Measurements from ENCODE around the gene PRKCA. TPM values are rescaled to one million over a fixed set of nuclear protein-coding genes. Genes with fewer than 3 reads are reported as not detected.

PRKCA gene
- total RNA-seq, 1 experiment from 2014 or later: 29.5 TPM

- Mint-ChIP-seq H3K27me3 (ENCODE audit: low read depth) (no peaks in the 10 kb centered on the region), H3K9me3 (no peaks in the 10 kb centered on the region), H3K4me3 (no peak overlapping the region), H3K36me3 (no peaks in the 10 kb centered on the region), H3K27ac (no peak overlapping the region), H3K4me1 (peaks cover 13% of the 10 kb centered on the region)
- ATAC-seq (no peak), DNase-seq (ENCODE audit: low spot score) (no peak)
- TF ChIP-seq SOX15 (CRISPR knock-in tag; IDR thresholded peaks at IDR 0.05): no peak
- TF ChIP-seq JUN (CRISPR knock-in tag; IDR thresholded peaks at IDR 0.05): no peak
- TF ChIP-seq NR3C1 (CRISPR knock-in tag; conservative IDR thresholded peaks at IDR 0.05; ENCODE audit: low read depth): no peak
- no peak for TF ChIP-seq GRHL2 (CRISPR knock-in tag; IDR thresholded peaks at IDR 0.05; ENCODE audit: insufficient replicate concordance, severe bottlenecking)
- TF ChIP-seq ATF3 (CRISPR knock-in tag; conservative IDR thresholded peaks at IDR 0.05): no peak
- TF ChIP-seq ETV6 (CRISPR knock-in tag; IDR thresholded peaks at IDR 0.05): no peak
- TF ChIP-seq ZNF219 (CRISPR knock-in tag; IDR thresholded peaks at IDR 0.05; ENCODE audit: borderline replicate concordance): no peak
- no peak for TF ChIP-seq CTCF (IDR thresholded peaks at IDR 0.05)
- TF ChIP-seq, protein P1, sequence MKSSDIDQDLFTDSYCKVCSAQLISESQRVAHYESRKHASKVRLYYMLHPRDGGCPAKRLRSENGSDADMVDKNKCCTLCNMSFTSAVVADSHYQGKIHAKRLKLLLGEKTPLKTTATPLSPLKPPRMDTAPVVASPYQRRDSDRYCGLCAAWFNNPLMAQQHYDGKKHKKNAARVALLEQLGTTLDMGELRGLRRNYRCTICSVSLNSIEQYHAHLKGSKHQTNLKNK (CRISPR knock-in tag; IDR thresholded peaks at IDR 0.05): no peak
- TF ChIP-seq, protein P2, sequence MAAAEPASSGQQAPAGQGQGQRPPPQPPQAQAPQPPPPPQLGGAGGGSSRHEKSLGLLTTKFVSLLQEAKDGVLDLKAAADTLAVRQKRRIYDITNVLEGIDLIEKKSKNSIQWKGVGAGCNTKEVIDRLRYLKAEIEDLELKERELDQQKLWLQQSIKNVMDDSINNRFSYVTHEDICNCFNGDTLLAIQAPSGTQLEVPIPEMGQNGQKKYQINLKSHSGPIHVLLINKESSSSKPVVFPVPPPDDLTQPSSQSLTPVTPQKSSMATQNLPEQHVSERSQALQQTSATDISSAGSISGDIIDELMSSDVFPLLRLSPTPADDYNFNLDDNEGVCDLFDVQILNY (CRISPR knock-in tag; IDR thresholded peaks at IDR 0.05): no peak
- no peak for TF ChIP-seq ATF1 (CRISPR knock-in tag; IDR thresholded peaks at IDR 0.05)
- POLR2A ChIA-PET: no interaction called here
- CTCF ChIA-PET: no interaction called here
Observed at GRCh38 chr17:66627985-66628384, 325.6 kb downstream of the PRKCA start.

- CTCF ChIA-PET: no interaction called here
- POLR2A ChIA-PET: no interaction called here
- peaks cover 13% of the 10 kb centered on the region for H3K4me1 Mint-ChIP-seq
- no peak overlapping the region for H3K27ac Mint-ChIP-seq
- no peak for DNase-seq (ENCODE audit: low spot score)
- no peaks in the 10 kb centered on the region for H3K27me3 Mint-ChIP-seq (ENCODE audit: low read depth)
- H3K4me3 Mint-ChIP-seq: no peak overlapping the region
- TF ChIP-seq NFYB (CRISPR knock-in tag; conservative IDR thresholded peaks at IDR 0.05; ENCODE audit: low read depth) (no peak), ERG (CRISPR knock-in tag; IDR thresholded peaks at IDR 0.05) (no peak), TEAD1 (CRISPR knock-in tag; IDR thresholded peaks at IDR 0.05) (no peak), IRF1 (CRISPR knock-in tag; IDR thresholded peaks at IDR 0.05) (no peak), ELF4 (CRISPR knock-in tag; IDR thresholded peaks at IDR 0.05; ENCODE audit: low read depth) (no peak), USF2 (CRISPR knock-in tag; IDR thresholded peaks at IDR 0.05) (no peak)
- TF ChIP-seq, protein P3, sequence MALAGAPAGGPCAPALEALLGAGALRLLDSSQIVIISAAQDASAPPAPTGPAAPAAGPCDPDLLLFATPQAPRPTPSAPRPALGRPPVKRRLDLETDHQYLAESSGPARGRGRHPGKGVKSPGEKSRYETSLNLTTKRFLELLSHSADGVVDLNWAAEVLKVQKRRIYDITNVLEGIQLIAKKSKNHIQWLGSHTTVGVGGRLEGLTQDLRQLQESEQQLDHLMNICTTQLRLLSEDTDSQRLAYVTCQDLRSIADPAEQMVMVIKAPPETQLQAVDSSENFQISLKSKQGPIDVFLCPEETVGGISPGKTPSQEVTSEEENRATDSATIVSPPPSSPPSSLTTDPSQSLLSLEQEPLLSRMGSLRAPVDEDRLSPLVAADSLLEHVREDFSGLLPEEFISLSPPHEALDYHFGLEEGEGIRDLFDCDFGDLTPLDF (CRISPR knock-in tag; IDR thresholded peaks at IDR 0.05): no peak
- TF ChIP-seq, protein P4, sequence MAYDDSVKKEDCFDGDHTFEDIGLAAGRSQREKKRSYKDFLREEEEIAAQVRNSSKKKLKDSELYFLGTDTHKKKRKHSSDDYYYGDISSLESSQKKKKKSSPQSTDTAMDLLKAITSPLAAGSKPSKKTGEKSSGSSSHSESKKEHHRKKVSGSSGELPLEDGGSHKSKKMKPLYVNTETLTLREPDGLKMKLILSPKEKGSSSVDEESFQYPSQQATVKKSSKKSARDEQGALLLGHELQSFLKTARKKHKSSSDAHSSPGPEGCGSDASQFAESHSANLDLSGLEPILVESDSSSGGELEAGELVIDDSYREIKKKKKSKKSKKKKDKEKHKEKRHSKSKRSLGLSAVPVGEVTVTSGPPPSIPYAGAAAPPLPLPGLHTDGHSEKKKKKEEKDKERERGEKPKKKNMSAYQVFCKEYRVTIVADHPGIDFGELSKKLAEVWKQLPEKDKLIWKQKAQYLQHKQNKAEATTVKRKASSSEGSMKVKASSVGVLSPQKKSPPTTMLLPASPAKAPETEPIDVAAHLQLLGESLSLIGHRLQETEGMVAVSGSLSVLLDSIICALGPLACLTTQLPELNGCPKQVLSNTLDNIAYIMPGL (CRISPR knock-in tag; IDR thresholded peaks at IDR 0.05): no peak
- H3K9me3 Mint-ChIP-seq: no peaks in the 10 kb centered on the region
- no peak for ATAC-seq
- no peaks in the 10 kb centered on the region for H3K36me3 Mint-ChIP-seq
Observed at GRCh38 chr17:66629762-66630161, 327.3 kb downstream of the PRKCA start.

All from WTC11 (cell line).